GM19023 (cell line): ENCODE results near the gene GLB1L2.

Experiments
- ATAC-seq: cut with Tn5 transposase; IDR thresholded peaks from one replicate; pipeline ENCODE4 v1.9.1; 2021; ENCODE audit warnings: mild to moderate bottlenecking, moderate library complexity; ENCODE audit not compliant: unreplicated experiment

GLB1L2 gene

GRCh38 chr11:134365011-134365925, 33.5 kb downstream of the GLB1L2 start:
- no peak for ATAC-seq

- no peak for ATAC-seq
These were observed 34.5 kb downstream of the GLB1L2 start for GRCh38 chr11:134366254-134366653.

- ATAC-seq = no peak
These were observed 36.0 kb downstream of the GLB1L2 start for GRCh38 chr11:134367781-134368180.

- no peak for ATAC-seq
These were observed 38.1 kb downstream of the GLB1L2 start for GRCh38 chr11:134369656-134370525.

- no peak for ATAC-seq
These were observed 39.0 kb downstream of the GLB1L2 start for GRCh38 chr11:134370526-134371435.

- ATAC-seq = no peak
These were observed 39.8 kb downstream of the GLB1L2 start for GRCh38 chr11:134371436-134372185.

GRCh38 chr11:134372536-134372935, 40.7 kb downstream of the GLB1L2 start:
- ATAC-seq = no peak

GRCh38 chr11:134372961-134373360, 41.2 kb downstream of the GLB1L2 start:
- no peak for ATAC-seq

- no peak for ATAC-seq
These were observed 41.8 kb downstream of the GLB1L2 start for GRCh38 chr11:134373591-134374052.

GRCh38 chr11:134374171-134374570, 42.4 kb downstream of the GLB1L2 start:
- ATAC-seq = no peak

GRCh38 chr11:134374891-134375550, 43.2 kb downstream of the GLB1L2 start:
- ATAC-seq = no peak

- ATAC-seq = no peak
These were observed 44.5 kb downstream of the GLB1L2 start for GRCh38 chr11:134376150-134376921.

GRCh38 chr11:134377876-134378275, 46.1 kb downstream of the GLB1L2 start:
- ATAC-seq = no peak

GRCh38 chr11:134379241-134379640, 47.5 kb downstream of the GLB1L2 start:
- ATAC-seq = no peak

GRCh38 chr11:134380229-134380628, 48.4 kb downstream of the GLB1L2 start:
- ATAC-seq = no peak

- ATAC-seq = no peak
These were observed 49.0 kb downstream of the GLB1L2 start for GRCh38 chr11:134380785-134381184.

- no peak for ATAC-seq
These were observed 50.5 kb downstream of the GLB1L2 start for GRCh38 chr11:134382257-134382656.

- ATAC-seq = no peak
These were observed 51.0 kb downstream of the GLB1L2 start for GRCh38 chr11:134382830-134383229.
